Motor neuron (in vitro differentiated cells): ENCODE measurements around the gene EFEMP1. TPM values are rescaled to one million over a fixed set of nuclear protein-coding genes. Genes with fewer than 3 reads are reported as not detected.
A peak's percentile ranks its signal among the peaks of the same experiment; 100 is the strongest.

Experiments used
- ATAC-seq, 8 experiments: fragments of 200-7000 bp; cut with Tn5 transposase; replicated peaks in 6 of 8; 2 replicates each; pipeline ENCODE4 v1.8.0; 2021; ENCODE audit warnings: mild to moderate bottlenecking in 8 of 8, moderate library complexity in 8 of 8
- H3K27ac ChIP-seq, 2 donors: fragments of 250-450 bp; sonication (Bioruptor Pico); 2 replicates each; pipeline ENCODE4 v1.9.0; 2021; ENCODE audit warnings: antibody characterized with exemption in 2 of 2, mild to moderate bottlenecking in 2 of 2, moderate library complexity in 1 of 2
- H3K4me1 ChIP-seq, 2 donors: fragments of 250-450 bp; sonication (Bioruptor Pico); replicated peaks in 1 of 2; 2 replicates each; pipeline ENCODE4 v1.6.1; 2021; ENCODE audit warnings: antibody characterized with exemption in 2 of 2, mild to moderate bottlenecking in 2 of 2, moderate library complexity in 1 of 2
- H3K4me3 ChIP-seq, 5 donors: fragments of 250-450 bp; sonication (Bioruptor Pico); 2 replicates each; pipeline ENCODE4 v1.9.0; 2021; ENCODE audit warnings: antibody characterized with exemption in 5 of 5, mild to moderate bottlenecking in 5 of 5, moderate library complexity in 4 of 5
- WGBS, 10 experiments: fragments of 450-650 bp; shearing (Covaris generic); methylation state at CpG; one replicate each; pipeline ENCODE4 v1.0.0; 2022; 5-methylcytosine and 5-hydroxymethylcytosine counted together
- in situ Hi-C, 9 experiments: fragments of 400-800 bp; cut with MboI; loops; one replicate each; pipeline ENCODE4 v1.15.0; 2021; ENCODE audit warnings: low sequenced_read_pairs in 9 of 9, low pct_unique_long_range_greater_than_20kb in 2 of 9; ENCODE audit not compliant: unreplicated experiment in 9 of 9
- total RNA-seq, 8 experiments: library from RNA; unstranded; fragments of 300-600 nt; gene quantifications; 2 replicates each; pipeline versions ENCODE4 v1.2.3 to v1.2.4, GENCODE V29; 2022

EFEMP1 gene
- total RNA-seq, 8 experiments from 2014 or later: 3.0 to 435 (median 13.4) TPM

DNA sequence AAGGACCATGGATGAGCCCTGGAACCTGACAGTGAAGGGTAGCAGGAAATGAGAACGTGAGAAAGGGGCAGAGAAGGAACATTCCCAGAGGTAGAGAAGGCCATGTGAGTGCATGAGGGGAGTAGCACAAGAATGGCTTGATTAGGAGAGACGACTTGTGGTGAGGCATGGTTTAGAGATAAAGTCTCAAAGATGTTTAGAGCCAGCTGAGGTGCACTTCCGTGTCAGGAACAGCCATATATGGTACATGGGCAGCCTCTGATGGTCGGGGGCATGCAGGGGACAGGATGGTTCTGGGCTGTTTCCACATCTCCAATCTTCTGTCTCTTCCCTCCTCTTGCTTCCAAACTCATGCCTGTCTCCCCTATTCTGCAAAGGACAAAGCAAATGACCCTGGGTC, 28.8 kb upstream of the EFEMP1 start:
- Histone ChIP-seq H3K27ac (no peak overlapping the region), H3K4me3 (no peak overlapping the region), H3K4me1 (no peaks in the 10 kb centered on the region)
- in situ Hi-C loops: no loop called here
- 49 to 100% (median 64%) methylated on average over 1 to 4 of the region's 4 CpGs; no CpG with 5 or more reads in 5 of the 10 experiments for WGBS, 10 experiments
- ATAC-seq: no peak

DNA sequence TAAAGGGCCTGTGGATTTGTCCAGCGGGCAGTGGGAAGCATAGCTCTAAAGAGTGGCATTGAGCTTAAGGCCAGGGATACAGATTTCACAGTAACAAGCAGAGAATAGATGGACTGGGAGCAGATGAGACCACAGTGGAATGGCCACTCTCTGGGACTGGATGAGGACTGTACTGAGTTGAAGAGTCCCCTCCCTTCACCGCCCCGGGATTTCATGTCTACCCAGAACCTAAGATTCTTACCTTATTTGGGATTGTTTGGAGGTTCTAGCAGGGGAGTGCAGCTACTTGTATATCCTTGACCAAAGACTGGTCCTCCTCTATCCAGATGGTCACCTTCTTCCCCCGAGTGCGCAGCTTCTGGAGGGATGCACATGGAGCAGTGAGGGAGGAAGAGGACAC, 28.0 kb upstream of the EFEMP1 start:
- ATAC-seq: no peak

DNA sequence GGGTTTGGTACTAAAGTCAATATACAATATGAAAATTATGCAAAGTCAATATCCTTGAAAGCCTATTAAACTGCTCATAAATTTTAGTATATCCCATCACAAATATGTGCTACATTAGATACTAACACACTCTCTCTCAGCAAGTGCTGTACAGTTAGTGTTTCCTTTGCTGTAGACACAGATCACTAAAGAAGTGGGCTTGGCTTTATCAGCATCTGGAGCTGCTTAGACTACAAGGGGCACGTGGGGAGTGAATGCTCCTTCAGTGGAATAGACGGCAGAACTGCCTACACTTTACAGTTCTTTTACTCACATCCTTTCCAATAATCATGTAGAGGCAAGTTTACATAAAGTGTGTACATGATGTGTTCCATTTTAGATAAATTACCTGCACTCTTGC, 26.0 kb upstream of the EFEMP1 start:
- Histone ChIP-seq H3K4me3 (no peak overlapping the region), H3K4me1 (no peaks in the 10 kb centered on the region), H3K27ac (no peak overlapping the region)
- in situ Hi-C loops: no loop called here
- 20 to 95% (median 69%) methylated on average over 1 to 2 of the region's 2 CpGs; no CpG with 5 or more reads in 4 of the 10 experiments for WGBS, 10 experiments
- no peak for ATAC-seq

More for the DNA sequence above, 28.0 kb upstream of the EFEMP1 start:
- 83 to 100% (median 89%) methylated on average over 1 to 5 of the region's 5 CpGs; no CpG with 5 or more reads in 2 of the 10 experiments for WGBS, 10 experiments
- Histone ChIP-seq H3K4me1 (no peaks in the 10 kb centered on the region), H3K4me3 (no peak overlapping the region), H3K27ac (no peak overlapping the region)
- in situ Hi-C loops: no loop called here

DNA sequence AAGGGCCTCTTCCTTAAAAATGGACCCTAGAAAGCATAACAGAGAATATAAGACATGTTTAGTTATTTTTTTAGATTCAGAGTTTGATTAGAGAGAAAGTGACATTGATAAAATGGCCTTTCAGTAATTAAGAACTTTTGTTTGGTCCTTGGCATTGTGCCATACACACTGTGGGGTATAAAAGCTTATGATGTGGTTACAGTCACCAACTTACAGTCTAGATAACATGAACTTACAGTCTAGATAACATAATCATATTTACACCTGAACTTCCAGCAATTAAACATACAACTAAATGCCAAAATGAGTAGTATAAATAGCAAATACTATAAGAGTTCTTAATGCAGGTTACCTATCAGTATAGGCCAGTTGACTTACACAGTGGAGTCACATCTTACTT, 25.6 kb upstream of the EFEMP1 start:
- H3K27ac ChIP-seq: no peak overlapping the region
- ATAC-seq: no peak
- H3K4me3 ChIP-seq: no peak overlapping the region
- in situ Hi-C loops: no loop called here
- no peaks in the 10 kb centered on the region for H3K4me1 ChIP-seq

GRCh38 chr2:55948176-55948923, 24.8 kb upstream of the EFEMP1 start:
- Histone ChIP-seq H3K4me3 (no peak overlapping the region), H3K4me1 (no peaks in the 10 kb centered on the region), H3K27ac (no peak overlapping the region)
- ATAC-seq: no peak
- in situ Hi-C loops: no loop called here

- no peak overlapping the region for H3K27ac ChIP-seq
Measured at GRCh38 chr2:55947752-55948151, 24.2 kb upstream of the EFEMP1 start.

GRCh38 chr2:55946793-55947192, 23.2 kb upstream of the EFEMP1 start:
- WGBS, 10 experiments: 60 to 100% (median 85%) methylated on average over 1 of the region's 1 CpG; no CpG with 5 or more reads in 4 of the 10 experiments
- no peak overlapping the region for H3K27ac ChIP-seq
- no peak overlapping the region for H3K4me3 ChIP-seq
- in situ Hi-C loops: no loop called here
- H3K4me1 ChIP-seq: no peaks in the 10 kb centered on the region
- no peak for ATAC-seq

More at GRCh38 chr2:55947752-55948151, 24.2 kb upstream of the EFEMP1 start:
- Histone ChIP-seq H3K4me3 (no peak overlapping the region), H3K4me1 (no peaks in the 10 kb centered on the region)
- ATAC-seq: no peak
- 68 to 95% (median 83%) methylated on average over 1 to 4 of the region's 4 CpGs for WGBS, 10 experiments
- in situ Hi-C loops: no loop called here

DNA sequence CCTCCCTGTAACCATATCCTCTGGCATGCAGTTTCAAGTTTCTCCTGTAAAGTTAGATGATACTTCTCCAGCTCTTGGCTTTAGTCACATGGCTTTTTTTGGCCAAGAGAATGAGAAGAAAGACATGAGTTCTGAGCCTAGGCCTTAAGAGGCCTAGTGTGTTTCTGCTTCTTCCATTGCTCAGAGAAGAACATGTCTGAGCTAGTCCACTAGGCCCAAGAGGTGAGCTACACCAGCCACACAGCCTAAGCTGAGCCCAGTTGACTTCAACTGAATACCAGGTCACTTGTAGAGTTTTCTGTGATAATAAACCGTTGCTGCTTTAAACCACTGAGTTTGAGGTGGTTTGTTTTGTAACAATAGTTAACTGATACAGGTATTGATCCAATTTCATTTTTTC, 19.9 kb upstream of the EFEMP1 start:
- in situ Hi-C loops: no loop called here
- ATAC-seq: no peak
- WGBS, 10 experiments: 67 to 100% (median 86%) methylated on average over 1 of the region's 1 CpG; no CpG with 5 or more reads in 3 of the 10 experiments
- no peak overlapping the region for H3K4me3 ChIP-seq
- no peaks in the 10 kb centered on the region for H3K4me1 ChIP-seq
- no peak overlapping the region for H3K27ac ChIP-seq

- no peak overlapping the region for H3K27ac ChIP-seq
- WGBS, 10 experiments: 30 to 83% (median 52%) methylated on average over 2 to 3 of the region's 3 CpGs; no CpG with 5 or more reads in 1 of the 10 experiments
- in situ Hi-C loops: no loop called here
- ATAC-seq: no peak
- H3K4me1 ChIP-seq: no peaks in the 10 kb centered on the region
- H3K4me3 ChIP-seq: no peak overlapping the region
Measured at GRCh38 chr2:55936351-55936750, 12.8 kb upstream of the EFEMP1 start.

DNA sequence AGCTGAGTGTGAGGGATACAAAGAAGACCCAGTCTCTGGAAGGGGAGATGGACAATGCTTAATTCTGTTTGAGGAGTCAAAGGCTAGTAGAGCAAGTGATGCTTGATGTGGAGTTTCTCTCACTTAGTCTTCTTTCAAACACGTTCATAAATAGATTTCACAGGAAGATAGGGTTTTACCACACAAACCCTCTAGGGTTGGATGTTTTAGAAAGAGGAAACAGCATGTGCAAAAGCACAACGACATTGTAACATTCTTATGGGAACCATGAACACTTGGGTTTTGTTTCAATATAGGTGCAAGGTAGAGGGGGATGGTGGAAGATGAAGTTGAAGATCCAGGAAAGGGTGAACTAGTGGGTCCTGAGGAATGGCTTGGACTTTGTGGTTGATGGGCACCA, 10.8 kb upstream of the EFEMP1 start:
- Histone ChIP-seq H3K4me1 (no peaks in the 10 kb centered on the region), H3K4me3 (no peak overlapping the region), H3K27ac (no peak overlapping the region)
- WGBS, 10 experiments: 42 to 100% (median 65%) methylated on average over 1 to 2 of the region's 2 CpGs; no CpG with 5 or more reads in 2 of the 10 experiments
- in situ Hi-C loops: no loop called here
- ATAC-seq: no peak

GRCh38 chr2:55932843-55933242, 9.3 kb upstream of the EFEMP1 start:
- 33 to 100% (median 81%) methylated on average over 1 to 3 of the region's 3 CpGs; no CpG with 5 or more reads in 2 of the 10 experiments for WGBS, 10 experiments
- H3K4me1 ChIP-seq: no peaks in the 10 kb centered on the region
- no peak overlapping the region for H3K27ac ChIP-seq
- H3K4me3 ChIP-seq: no peak overlapping the region
- in situ Hi-C loops: no loop called here
- no peak for ATAC-seq

GRCh38 chr2:55931281-55931680, 7.7 kb upstream of the EFEMP1 start:
- Histone ChIP-seq H3K4me1 (no peaks in the 10 kb centered on the region), H3K4me3 (no peak overlapping the region), H3K27ac (no peak overlapping the region)
- ATAC-seq: peak in 3 of 8 experiments; percentile 55 to 78 (median 62)
- WGBS, 10 experiments: 0 to 68% (median 18%) methylated on average over 1 to 3 of the region's 3 CpGs; no CpG with 5 or more reads in 4 of the 10 experiments
- in situ Hi-C loops: no loop called here

GRCh38 chr2:55929476-55929875, 5.9 kb upstream of the EFEMP1 start:
- H3K4me1 ChIP-seq: no peaks in the 10 kb centered on the region
- H3K27ac ChIP-seq: no peak overlapping the region
- ATAC-seq: peak in 3 of 8 experiments; percentile 46 to 82 (median 71)
- in situ Hi-C loops: no loop called here
- 10 to 96% (median 86%) methylated on average over 2 to 3 of the region's 3 CpGs for WGBS, 10 experiments
- H3K4me3 ChIP-seq: no peak overlapping the region

GRCh38 chr2:55926974-55927373, 3.4 kb upstream of the EFEMP1 start:
- 38 to 86% (median 57%) methylated on average over 1 of the region's 1 CpG; no CpG with 5 or more reads in 5 of the 10 experiments for WGBS, 10 experiments
- no peak for ATAC-seq
- no peak overlapping the region for H3K4me3 ChIP-seq
- peaks cover 3 to 4% of the 10 kb centered on the region in 2 donors for H3K4me1 ChIP-seq
- in situ Hi-C loops: no loop called here
- no peak overlapping the region for H3K27ac ChIP-seq
